Stimulated activated CD8-positive, alpha-beta memory T cell treated with anti-CD3 and anti-CD28 coated beads, Interleukin-4, amount 100 ng/mL, for 1 hour (primary cell): Measurements from ENCODE around the gene ESCO1.

Experiments
- DNase-seq, 2 donors: peaks; one replicate each; pipeline ENCODE4 v3.0.0-alpha.2; 2020; ENCODE audit warnings: low read depth in 2 of 2, low spot score in 1 of 2

Gene ESCO1

DNA sequence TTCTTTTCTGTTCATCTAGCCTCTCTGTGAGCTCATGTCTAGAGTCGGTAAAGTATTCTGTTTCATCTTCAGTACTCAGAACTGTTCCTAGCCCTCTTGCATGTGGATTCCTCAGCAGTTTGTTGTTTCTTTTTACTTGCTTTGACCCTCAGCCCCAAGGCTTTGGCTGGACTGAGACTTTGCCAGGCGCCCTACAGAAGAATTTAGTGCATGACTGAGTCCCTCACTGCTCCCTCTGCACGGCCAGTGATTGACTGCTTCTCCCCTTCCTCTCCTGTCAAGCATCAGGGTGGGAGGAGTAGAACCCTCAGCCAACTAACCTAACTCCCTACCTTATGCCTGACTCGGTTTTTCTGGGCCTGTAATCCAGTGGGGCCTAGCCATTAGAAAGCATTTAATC, 109.8 kb downstream of the ESCO1 start:
- DNase-seq = no peak

DNA sequence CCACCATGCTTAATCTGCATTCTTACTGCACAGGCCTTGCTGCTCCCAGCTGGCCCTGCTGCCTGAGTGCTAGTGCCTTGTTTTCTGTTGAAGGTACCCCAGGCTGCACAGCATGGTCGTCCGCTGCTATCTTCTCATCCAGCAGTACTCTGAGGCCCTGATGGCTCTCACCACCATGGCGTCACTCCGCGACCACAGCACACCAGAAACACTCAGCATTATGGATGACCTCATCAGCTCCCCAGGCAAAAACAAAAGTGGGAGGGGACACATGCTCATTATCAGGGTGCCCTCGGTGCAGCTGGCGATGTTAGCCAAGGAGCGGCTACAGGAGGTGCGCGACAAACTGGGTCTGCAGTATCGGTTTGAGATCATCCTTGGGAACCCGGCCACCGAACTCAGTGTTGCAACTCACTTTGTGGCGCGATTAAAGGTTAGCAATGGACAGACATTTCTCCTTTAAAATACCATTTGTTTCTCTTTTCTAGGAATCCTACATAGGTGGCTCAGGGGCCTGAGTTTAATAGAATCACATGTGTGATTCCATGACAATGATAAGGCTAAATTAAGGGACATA, 110.5 kb downstream of the ESCO1 start:
- DNase-seq = no peak

DNA sequence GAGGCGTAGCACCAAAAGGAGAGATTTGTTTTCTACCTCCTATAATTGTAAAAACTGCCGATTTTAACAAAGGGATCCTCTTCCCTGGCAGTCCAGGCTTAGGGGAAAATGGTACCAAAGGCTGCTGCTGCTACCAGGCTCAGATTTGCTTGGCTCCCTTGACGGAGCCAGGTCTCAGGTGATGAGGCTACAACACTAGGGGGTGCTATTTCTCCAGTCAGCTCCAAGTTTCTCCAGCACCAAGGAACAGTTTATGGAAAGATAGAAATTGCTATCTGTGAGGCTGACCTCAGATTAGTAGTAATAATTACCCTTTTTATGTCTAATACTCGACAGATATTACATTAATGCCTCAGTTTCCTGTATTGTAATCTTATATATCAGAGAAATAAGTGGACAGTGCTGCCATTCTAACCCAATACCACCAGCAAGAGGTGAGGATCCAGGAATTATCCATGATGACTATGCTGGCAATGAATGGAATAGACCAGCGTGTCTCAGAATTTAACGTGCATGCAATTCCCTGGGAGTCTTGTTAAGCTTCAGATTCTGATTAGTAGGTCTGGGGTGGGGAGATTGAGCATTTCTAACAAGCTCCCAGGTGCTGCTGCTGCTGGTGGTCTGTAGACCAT, 111.3 kb downstream of the ESCO1 start:
- DNase-seq = no peak

DNA sequence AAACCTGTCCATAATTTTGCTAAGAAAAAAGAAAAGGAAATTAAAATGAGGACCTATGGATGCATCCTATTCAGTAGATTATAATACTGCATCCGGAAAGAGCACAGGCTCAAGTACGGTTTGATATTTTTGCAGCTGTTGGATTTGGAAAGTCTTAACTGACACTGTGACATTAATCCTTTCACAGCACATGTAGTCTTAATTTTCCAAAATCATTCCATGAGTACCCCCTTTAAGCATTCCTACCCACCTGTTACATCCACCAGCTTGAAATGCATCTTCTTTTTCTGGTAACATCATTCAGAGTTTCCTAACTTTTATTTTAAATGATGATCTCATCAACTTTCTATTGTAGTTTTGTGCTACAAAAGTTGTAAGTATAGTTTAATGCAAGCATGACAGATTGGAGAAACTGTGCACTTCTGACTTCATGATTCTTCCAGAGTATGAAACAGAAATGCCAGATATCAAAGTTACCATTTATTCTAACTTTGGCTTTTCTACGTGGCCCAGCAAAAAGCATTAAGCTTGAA, 113.5 kb downstream of the ESCO1 start:
- no peak for DNase-seq

DNA sequence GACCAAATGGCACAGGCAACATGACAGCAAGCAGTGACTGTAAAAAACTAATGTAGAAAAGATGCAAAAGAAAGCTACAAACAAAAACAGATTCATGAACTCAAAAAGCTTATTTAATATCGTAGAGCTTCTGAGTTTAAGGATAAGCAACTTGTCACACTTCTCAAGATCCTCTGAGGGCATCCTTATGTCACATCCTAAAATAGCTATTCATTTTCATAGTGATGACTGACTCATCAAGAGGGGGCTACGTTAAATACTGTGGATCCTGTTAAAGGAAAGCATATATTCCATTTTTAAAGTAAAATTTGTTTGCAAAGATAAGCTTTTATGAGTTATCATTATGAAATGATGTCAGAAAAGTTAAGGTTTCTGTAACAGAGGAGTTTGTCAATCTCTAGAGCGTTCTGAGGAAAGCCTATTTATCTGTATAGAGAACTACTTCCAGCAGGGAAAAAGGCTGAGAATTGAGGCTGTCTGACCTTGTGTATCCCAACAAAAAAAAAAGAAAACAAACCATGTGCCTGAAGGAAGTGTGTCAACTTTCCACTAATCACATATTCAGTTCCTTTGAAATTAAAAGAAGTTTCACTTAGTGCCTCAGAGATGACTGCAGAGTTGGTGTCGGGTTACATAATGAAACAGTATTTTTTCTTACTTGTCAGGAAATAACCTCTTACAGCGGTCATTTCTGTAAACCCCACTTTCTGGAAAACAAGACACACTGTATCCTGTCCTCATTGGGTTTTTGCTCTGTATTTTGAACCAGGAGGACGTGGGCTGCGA, 115.5 kb downstream of the ESCO1 start:
- no peak for DNase-seq

DNA sequence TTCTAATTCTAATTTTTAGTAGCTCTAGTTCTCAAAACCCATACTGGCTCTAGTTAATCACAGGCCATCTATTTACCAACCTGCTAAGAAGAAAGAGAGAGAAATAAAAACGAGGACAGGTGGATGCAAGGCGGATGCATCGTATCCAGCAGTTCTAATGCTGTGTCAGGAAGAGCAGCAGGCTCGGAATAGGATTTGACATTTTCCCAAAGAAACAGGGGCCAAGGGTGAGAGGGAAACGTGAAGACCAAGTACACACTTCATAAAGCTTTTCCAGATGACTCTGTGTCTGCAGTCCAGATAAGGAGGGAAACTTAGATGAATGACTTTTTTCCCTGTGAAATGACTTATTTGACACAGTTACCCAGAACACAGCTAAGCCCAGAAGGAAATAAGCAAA, 117.5 kb downstream of the ESCO1 start:
- no peak for DNase-seq

DNA sequence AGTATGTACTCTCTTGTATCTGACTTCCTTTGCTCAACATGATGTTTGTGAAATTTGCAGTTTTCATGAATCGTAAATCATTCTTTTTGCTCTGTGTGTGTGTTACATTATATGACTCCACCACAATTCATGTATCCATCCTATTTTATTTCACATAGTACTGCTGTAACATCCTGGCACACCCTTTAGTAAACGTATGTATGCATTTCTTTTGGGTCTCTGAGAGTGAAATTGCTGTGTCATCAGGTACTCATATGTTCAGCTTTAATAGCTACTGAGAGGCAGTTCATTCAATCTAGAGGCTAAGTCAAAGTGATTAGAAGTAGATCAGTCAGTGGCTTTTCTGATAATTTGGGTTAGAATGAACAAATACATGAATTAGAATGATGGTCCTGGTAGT, 118.8 kb downstream of the ESCO1 start:
- DNase-seq = no peak

DNA sequence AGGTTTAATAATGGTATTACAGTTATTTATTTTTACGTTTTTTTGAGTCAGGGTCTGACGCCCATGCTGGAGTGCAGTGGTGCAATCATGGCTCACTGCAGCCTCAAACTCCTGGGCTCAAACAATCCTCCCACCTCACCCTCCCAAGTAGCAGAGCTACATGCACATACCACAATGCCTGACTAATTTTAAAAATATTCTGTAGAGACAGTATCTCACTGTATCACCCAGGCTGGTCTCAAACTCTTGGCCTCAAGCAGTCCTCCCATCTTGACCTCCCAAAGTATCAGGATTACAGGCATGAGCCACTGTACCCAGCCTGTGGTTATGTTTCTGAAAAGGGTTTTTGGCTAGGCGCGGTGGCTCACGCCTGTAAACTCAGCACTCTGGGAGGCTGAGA, 120.8 kb downstream of the ESCO1 start:
- DNase-seq = no peak
